WERI-Rb-1 (cell line): ENCODE results near the gene SH3BP1.
"Not testable (repeated sequence)": the region's sequence is repeated elsewhere in the genome, so short reads cannot be mapped to it uniquely, and the experiment has no call there.

Source experiments
- DNase-seq: peaks from one replicate; pipeline ENCODE4 v3.0.0-alpha.2; 2020
- H3K27ac ChIP-seq: fragments of 250-450 bp; sonication (Bioruptor Pico); 2 replicates; pipeline ENCODE4 v1.5.1; 2020; ENCODE audit warnings: mild to moderate bottlenecking, moderate library complexity
- H3K27me3 ChIP-seq: fragments of 250-450 bp; sonication (Bioruptor Pico); 2 replicates; pipeline ENCODE4 v1.5.1; 2021; ENCODE audit warnings: mild to moderate bottlenecking, low read depth, moderate library complexity; ENCODE audit not compliant: insufficient read depth, severe bottlenecking
- H3K36me3 ChIP-seq: fragments of 250-450 bp; sonication (Bioruptor Pico); 2 replicates; pipeline ENCODE4 v1.5.1; 2020; ENCODE audit warnings: mild to moderate bottlenecking, moderate library complexity
- H3K4me3 ChIP-seq: 2 replicates; pipeline ENCODE4 v1.5.1; 2011; ENCODE audit warnings: low read depth, mild to moderate bottlenecking, control low read depth, low read length
- H3K9me3 ChIP-seq: fragments of 250-450 bp; sonication (Bioruptor Pico); 2 replicates; pipeline ENCODE4 v1.5.1; 2021; ENCODE audit warnings: mild to moderate bottlenecking, moderate library complexity; ENCODE audit not compliant: severe bottlenecking
- TF ChIP-seq, protein P1 (sequence below): IDR thresholded peaks from 2 replicates; pipeline ENCODE4 v1.5.1; 2011; ENCODE audit warnings: low read depth, mild to moderate bottlenecking, control low read depth, inconsistent platforms, low read length

SH3BP1 gene

DNA sequence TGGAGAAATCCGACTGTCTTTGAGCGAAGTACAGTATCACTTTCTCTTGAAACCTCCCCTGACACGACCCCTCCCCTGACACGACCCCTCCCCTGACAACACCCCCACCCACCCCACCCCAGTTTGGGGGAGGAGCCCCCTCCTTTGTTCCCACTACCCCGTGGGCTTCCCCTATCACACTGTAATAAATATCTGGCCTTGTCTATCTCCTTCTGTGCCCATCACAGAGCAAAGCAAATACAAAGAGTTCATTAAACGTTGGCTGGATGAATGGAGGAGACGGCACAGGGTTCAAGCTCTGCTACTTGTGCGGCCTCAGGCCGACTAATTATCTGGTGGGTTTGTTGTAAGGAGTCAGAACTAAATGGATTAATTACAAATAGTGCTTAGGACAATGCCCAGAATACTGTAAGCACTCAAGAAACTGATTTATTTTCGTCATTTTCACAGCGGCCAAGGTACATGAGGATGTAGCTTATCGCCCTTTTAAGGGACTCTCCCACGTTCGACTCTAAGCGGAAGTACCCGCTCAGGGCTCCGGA, 31.5 kb upstream of the SH3BP1 start:
- no peaks in the 10 kb centered on the region for H3K9me3 ChIP-seq
- no peaks in the 10 kb centered on the region for H3K27me3 ChIP-seq
- peak overlapping the region; percentile 95 for H3K27ac ChIP-seq
- peak overlapping the region; percentile 92 for H3K4me3 ChIP-seq
- TF ChIP-seq, protein P1, sequence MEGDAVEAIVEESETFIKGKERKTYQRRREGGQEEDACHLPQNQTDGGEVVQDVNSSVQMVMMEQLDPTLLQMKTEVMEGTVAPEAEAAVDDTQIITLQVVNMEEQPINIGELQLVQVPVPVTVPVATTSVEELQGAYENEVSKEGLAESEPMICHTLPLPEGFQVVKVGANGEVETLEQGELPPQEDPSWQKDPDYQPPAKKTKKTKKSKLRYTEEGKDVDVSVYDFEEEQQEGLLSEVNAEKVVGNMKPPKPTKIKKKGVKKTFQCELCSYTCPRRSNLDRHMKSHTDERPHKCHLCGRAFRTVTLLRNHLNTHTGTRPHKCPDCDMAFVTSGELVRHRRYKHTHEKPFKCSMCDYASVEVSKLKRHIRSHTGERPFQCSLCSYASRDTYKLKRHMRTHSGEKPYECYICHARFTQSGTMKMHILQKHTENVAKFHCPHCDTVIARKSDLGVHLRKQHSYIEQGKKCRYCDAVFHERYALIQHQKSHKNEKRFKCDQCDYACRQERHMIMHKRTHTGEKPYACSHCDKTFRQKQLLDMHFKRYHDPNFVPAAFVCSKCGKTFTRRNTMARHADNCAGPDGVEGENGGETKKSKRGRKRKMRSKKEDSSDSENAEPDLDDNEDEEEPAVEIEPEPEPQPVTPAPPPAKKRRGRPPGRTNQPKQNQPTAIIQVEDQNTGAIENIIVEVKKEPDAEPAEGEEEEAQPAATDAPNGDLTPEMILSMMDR: no peak
- no peaks in the 10 kb centered on the region; the same call in 1 of the 2 replicates for H3K36me3 ChIP-seq
- no peak for DNase-seq

GRCh38 chr22:37608477-37609239, 30.8 kb upstream of the SH3BP1 start, which contains the start of gene GGA1:
Gene GGA1, plus strand, starts transcription at chr22:37608834. Its CDS starts 27 bp downstream, at chr22:37608861.
- H3K27me3 ChIP-seq: no peaks in the 10 kb centered on the region
- H3K4me3 ChIP-seq: peak within 1 kb of the TSS; percentile 92
- TF ChIP-seq, protein P1: no peak
- DNase-seq: peak; percentile 94
- H3K36me3 ChIP-seq: no peaks in the 10 kb centered on the region; the same call in 1 of the 2 replicates
- peak within 1 kb of the TSS; percentile 95 for H3K27ac ChIP-seq
- H3K9me3 ChIP-seq: no peaks in the 10 kb centered on the region

GRCh38 chr22:37609240-37610152, 30.0 kb upstream of the SH3BP1 start:
- no peak for DNase-seq
- no peaks in the 10 kb centered on the region for H3K9me3 ChIP-seq

GRCh38 chr22:37610153-37610475, 29.4 kb upstream of the SH3BP1 start:
- H3K27ac ChIP-seq, H3K27me3 ChIP-seq, DNase-seq, H3K9me3 ChIP-seq: not testable (repeated sequence)
- peak overlapping the region; percentile 92 for H3K4me3 ChIP-seq
- peaks cover 12% of the 10 kb centered on the region for H3K36me3 ChIP-seq

More at GRCh38 chr22:37609240-37610152, 30.0 kb upstream of the SH3BP1 start:
- TF ChIP-seq, protein P1: no peak
- H3K36me3 ChIP-seq: peaks cover 5% of the 10 kb centered on the region
- H3K27me3 ChIP-seq: no peaks in the 10 kb centered on the region
- H3K4me3 ChIP-seq: peak overlapping the region; percentile 92
- peak overlapping the region; percentile 95 for H3K27ac ChIP-seq

GRCh38 chr22:37610480-37611129, 28.9 kb upstream of the SH3BP1 start:
- no peak overlapping the region for H3K4me3 ChIP-seq
- peaks cover 15% of the 10 kb centered on the region for H3K36me3 ChIP-seq
- H3K9me3 ChIP-seq: no peaks in the 10 kb centered on the region
- DNase-seq: peak; percentile 50
- H3K27me3 ChIP-seq: no peaks in the 10 kb centered on the region
- H3K27ac ChIP-seq: peak overlapping the region; percentile 53
- TF ChIP-seq, protein P1: no peak

DNA sequence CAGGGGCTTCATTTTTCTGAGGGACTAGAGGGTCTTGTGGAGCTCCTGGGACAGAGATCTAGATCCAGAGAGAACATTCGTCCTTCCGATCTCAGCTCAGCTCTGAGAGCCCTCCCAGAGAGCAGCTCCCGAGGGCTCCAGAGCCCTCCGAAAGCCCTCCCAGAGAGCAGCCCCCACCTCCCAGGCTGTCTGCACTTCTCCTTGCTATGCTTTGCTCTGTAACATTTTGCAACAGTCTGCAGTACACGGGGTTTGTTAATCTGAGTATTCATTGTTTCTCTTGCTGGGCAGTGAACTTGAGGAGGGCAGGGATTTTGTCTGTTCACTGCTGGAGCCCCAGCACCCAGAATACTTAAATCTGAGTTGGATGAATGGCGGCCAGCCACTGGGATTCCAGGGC, 28.3 kb upstream of the SH3BP1 start:
- TF ChIP-seq, protein P1: no peak
- Histone ChIP-seq H3K36me3 (peaks cover 16% of the 10 kb centered on the region), H3K27ac (peak overlapping the region; percentile 53), H3K27me3 (no peaks in the 10 kb centered on the region), H3K9me3 (no peaks in the 10 kb centered on the region), H3K4me3 (no peak overlapping the region)
- DNase-seq: no peak
